ENCODE measurements around the gene CACNA2D3. TPM values are rescaled to one million over a fixed set of nuclear protein-coding genes. Genes with fewer than 3 reads are reported as not detected.

Gene CACNA2D3
- total RNA-seq, 1 donor, result 4.3 TPM

DNA sequence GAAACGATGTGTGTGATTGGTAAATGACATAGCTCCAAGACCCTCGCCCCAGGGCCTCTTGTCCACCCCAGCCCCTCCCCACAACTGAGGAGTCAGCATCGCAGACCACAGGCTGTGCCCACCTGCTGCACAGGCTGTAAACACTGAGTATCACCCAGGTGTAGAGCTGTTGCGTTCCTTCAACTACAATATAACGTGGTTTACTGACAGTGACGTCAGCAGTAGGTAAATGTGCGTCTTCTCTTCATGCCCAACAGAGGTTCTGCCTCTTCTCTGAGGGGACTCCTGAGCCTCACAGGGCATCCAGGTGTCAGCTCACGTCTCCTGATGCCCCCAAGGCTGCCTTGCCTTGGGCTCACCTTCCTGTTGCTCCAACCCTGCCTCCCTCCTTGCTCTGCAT lies 395.1 kb downstream of the CACNA2D3 start:
- no peak overlapping the region for H3K4me3 ChIP-seq (ENCODE audit: low read depth, low read length)
- TF ChIP-seq, protein P1, sequence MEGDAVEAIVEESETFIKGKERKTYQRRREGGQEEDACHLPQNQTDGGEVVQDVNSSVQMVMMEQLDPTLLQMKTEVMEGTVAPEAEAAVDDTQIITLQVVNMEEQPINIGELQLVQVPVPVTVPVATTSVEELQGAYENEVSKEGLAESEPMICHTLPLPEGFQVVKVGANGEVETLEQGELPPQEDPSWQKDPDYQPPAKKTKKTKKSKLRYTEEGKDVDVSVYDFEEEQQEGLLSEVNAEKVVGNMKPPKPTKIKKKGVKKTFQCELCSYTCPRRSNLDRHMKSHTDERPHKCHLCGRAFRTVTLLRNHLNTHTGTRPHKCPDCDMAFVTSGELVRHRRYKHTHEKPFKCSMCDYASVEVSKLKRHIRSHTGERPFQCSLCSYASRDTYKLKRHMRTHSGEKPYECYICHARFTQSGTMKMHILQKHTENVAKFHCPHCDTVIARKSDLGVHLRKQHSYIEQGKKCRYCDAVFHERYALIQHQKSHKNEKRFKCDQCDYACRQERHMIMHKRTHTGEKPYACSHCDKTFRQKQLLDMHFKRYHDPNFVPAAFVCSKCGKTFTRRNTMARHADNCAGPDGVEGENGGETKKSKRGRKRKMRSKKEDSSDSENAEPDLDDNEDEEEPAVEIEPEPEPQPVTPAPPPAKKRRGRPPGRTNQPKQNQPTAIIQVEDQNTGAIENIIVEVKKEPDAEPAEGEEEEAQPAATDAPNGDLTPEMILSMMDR (IDR thresholded peaks at IDR 0.05; ENCODE audit: insufficient read depth, low read depth, low read length), result no peak
- DNase-seq (ENCODE audit: low read depth), result no peak

GRCh38 chr3:54518011-54518675 lies 395.8 kb downstream of the CACNA2D3 start:
- H3K4me3 ChIP-seq (ENCODE audit: low read depth, low read length), result no peak overlapping the region
- TF ChIP-seq, protein P1 (IDR thresholded peaks at IDR 0.05; ENCODE audit: insufficient read depth, low read depth, low read length), result no peak
- no peak for DNase-seq (ENCODE audit: low read depth)

GRCh38 chr3:54519493-54519892 lies 397.1 kb downstream of the CACNA2D3 start:
- TF ChIP-seq, protein P1 (IDR thresholded peaks at IDR 0.05; ENCODE audit: insufficient read depth, low read depth, low read length), result no peak
- no peak overlapping the region for H3K4me3 ChIP-seq (ENCODE audit: low read depth, low read length)
- no peak for DNase-seq (ENCODE audit: low read depth)

DNA sequence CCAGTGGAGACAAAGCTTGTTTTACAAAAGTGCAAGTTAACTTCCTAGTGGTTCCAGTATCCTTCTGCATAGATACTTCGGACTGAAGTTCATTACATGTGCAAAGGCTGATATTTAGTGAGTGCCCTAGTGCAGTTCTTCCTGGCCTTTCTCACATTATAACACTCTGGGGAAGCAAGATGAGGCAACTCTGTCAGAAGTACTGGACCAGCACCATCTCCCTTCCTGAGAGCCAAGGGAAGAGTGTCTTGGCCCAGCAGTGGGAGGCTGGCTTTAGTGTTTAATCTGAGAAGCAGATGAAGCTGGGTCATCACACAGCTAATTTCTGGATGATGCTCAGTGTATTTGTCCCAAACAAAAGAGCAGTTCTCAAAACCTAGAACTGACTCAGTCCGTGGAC lies 397.7 kb downstream of the CACNA2D3 start:
- H3K4me3 ChIP-seq (ENCODE audit: low read depth, low read length), result no peak overlapping the region
- TF ChIP-seq, protein P1 (IDR thresholded peaks at IDR 0.05; ENCODE audit: insufficient read depth, low read depth, low read length), result no peak
- DNase-seq (ENCODE audit: low read depth), result no peak

GRCh38 chr3:54527521-54527920 lies 405.2 kb downstream of the CACNA2D3 start:
- TF ChIP-seq, protein P1 (IDR thresholded peaks at IDR 0.05; ENCODE audit: insufficient read depth, low read depth, low read length), result no peak
- H3K4me3 ChIP-seq (ENCODE audit: low read depth, low read length), result no peak overlapping the region
- DNase-seq (ENCODE audit: low read depth), result no peak

- no peak overlapping the region for H3K4me3 ChIP-seq (ENCODE audit: low read depth, low read length)
- TF ChIP-seq, protein P1 (IDR thresholded peaks at IDR 0.05; ENCODE audit: insufficient read depth, low read depth, low read length), result no peak
- no peak for DNase-seq (ENCODE audit: low read depth)
Measured at GRCh38 chr3:54527953-54528352, 405.6 kb downstream of the CACNA2D3 start.

GRCh38 chr3:54528668-54529067 lies 406.3 kb downstream of the CACNA2D3 start:
- H3K4me3 ChIP-seq (ENCODE audit: low read depth, low read length), result no peak overlapping the region
- DNase-seq (ENCODE audit: low read depth), result no peak
- TF ChIP-seq, protein P1 (IDR thresholded peaks at IDR 0.05; ENCODE audit: insufficient read depth, low read depth, low read length), result no peak
